ENCODE results near the gene TMEM98. TPM values are rescaled to one million over a fixed set of nuclear protein-coding genes. Genes with fewer than 3 reads are reported as not detected.
"Not testable (repeated sequence)": the region's sequence is repeated elsewhere in the genome, so short reads cannot be mapped to it uniquely, and the experiment has no call there.

The TMEM98 gene
- total RNA-seq, 1 experiment from 2014 or later: 24.3 TPM

DNA sequence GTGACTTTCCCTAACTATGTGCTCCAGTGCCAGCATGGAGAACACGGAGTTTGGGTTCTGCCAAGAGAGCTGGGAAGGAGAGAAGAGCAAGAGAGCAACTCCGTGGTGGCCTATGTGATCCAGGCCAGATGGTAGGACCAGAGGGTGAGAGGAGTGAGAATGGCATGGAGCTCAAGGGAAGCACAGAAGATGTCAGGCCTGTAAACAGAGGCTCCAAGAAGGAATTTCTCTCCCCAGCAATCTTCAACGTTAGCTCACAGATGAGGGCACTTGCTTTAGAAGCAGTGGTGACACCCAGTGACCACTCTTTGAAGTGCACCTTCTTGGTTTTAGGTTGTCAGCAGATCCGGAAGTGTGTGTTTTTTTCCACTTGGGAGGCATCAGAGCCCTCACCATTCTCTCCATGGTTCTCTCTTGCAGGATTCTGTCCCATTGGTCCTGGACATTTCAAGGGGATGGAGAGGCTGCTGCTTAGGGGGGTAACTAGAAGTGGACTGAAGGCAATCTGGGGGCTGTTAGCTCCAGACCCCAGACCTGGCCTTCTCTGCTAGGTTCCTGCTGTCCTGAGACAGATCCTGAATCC, 18.1 kb upstream of the TMEM98 start:
- Histone ChIP-seq H3K4me3 (no peak overlapping the region), H3K9me3 (no peaks in the 10 kb centered on the region), H3K36me3 (no peaks in the 10 kb centered on the region), H3K27me3 (no peaks in the 10 kb centered on the region; the same call in 1 of the 2 replicates)
- peak; percentile 64 for DNase-seq

DNA sequence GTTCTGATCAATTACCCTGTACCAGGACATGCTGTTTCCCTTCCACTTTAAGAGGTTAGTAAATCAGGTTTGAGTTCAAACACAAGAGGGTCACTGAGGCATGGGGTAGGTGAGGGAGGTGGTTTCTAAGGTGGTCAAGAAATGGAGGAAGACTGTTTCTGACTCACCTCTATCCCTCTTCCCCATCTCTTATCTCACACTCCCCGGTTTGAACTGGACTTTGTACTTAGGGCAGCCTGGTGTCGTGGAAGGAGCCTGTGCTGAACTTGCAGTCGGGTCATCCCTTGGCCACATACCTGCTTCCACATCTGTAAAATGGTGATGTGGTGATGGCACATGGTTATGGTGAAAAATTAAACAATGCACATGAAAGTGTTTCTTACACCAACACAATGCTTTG, 17.2 kb upstream of the TMEM98 start:
- H3K27me3 ChIP-seq: no peaks in the 10 kb centered on the region; the same call in 1 of the 2 replicates
- no peaks in the 10 kb centered on the region for H3K36me3 ChIP-seq
- no peak for DNase-seq

DNA sequence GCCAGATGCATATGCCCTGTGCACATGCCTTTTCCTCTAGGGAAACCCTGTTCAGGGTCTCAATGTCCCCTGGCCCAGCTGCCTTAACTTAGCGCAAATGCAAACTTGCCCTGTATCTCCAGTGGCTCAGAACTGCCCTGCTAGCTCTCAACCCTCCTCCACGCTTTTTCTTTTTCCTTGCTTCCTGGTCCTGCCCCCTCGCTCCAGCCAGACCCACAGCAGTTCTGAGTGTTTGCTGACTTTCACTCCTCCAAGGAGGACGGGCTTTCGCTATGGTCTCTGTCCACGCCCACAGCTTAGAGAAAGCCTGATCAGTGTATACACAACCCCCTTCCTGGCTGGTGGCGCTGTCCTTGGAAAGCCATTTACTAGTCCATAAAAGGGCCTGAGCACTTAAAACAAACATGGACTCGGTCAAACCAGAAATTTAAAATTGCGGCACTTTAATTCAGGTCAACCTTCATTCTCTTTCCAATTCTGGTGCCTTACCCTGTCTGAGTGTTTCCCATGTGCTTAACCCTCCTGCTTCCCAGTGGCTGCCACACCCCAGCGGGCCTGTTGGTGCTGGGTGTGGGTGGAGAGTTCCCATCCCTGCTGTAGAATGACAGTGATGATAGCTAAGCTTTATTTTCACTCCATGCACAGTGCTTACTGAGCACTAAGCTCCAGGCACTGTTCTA, 15.6 kb upstream of the TMEM98 start:
- peak; percentile 41 for DNase-seq
- no peak overlapping the region for H3K4me3 ChIP-seq
- no peaks in the 10 kb centered on the region; the same call in 1 of the 2 replicates for H3K27me3 ChIP-seq
- H3K36me3 ChIP-seq: no peaks in the 10 kb centered on the region
- H3K9me3 ChIP-seq: no peaks in the 10 kb centered on the region

More for the DNA sequence above, 17.2 kb upstream of the TMEM98 start:
- H3K4me3 ChIP-seq: no peak overlapping the region
- H3K9me3 ChIP-seq: no peaks in the 10 kb centered on the region

DNA sequence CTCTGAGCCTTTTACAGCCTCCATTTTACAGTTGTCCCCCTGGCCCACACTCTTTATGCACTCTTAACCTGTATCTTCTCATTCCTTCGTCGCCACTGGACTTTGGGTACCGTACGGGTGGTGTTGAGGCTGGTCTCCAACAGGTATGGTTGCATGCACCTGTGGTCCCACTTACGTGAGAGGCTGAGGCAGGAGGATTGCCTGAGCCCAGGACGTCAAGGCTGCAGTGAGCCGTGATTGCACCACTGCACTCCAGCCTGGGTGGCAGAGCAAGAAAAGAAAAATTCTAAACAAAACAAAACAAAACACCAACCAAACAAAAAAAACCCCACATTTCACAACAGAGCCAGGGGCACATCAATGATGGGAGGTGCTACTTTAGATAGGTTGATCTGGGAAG, 14.4 kb upstream of the TMEM98 start:
- Histone ChIP-seq H3K36me3 (no peaks in the 10 kb centered on the region), H3K27me3 (no peaks in the 10 kb centered on the region; the same call in 1 of the 2 replicates), H3K9me3 (no peaks in the 10 kb centered on the region), H3K4me3 (no peak overlapping the region)
- DNase-seq: no peak

DNA sequence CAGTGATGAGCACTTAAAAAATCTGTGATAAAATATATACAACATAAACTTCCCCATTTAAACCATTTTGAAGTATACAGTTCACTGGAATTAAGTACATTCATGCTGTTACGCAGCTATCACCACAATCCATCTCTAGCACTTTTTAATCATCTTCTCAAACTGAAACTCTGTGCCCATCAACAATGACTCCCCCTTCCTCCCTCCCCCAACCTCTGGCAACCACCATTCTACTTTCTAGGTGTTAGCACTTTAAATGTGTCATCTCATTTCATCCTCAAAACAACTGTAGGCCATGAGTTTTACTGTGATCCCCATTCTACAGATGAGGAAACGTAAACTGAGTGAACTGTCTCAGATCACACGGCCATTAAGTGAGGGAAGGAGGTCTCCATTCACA, 13.8 kb upstream of the TMEM98 start:
- Histone ChIP-seq H3K27me3 (no peaks in the 10 kb centered on the region; the same call in 1 of the 2 replicates), H3K36me3 (no peaks in the 10 kb centered on the region), H3K4me3 (no peak overlapping the region), H3K9me3 (no peaks in the 10 kb centered on the region)
- no peak for DNase-seq

DNA sequence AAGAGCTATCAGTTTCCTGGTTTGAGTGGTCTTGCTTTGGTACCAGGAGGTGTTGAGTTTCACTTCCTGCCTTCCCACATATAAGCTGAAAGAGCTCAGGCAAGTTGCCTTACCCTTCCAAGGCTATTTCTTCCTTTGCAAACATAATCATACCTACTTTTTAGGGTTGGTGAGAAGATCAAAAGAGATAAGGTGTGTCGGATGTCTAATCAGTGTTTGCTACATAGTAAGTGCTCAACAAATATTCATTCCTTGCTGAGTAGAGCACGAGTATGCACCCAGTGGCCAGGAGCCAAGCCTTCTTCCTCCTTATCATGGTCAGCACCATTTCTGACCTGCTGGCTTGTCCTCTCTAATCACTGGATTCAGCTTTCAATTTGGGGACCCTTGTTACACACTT, 12.7 kb upstream of the TMEM98 start:
- DNase-seq: no peak
- H3K27me3 ChIP-seq: no peaks in the 10 kb centered on the region; the same call in 1 of the 2 replicates
- no peak overlapping the region for H3K4me3 ChIP-seq
- H3K9me3 ChIP-seq: no peaks in the 10 kb centered on the region
- H3K36me3 ChIP-seq: no peaks in the 10 kb centered on the region

DNA sequence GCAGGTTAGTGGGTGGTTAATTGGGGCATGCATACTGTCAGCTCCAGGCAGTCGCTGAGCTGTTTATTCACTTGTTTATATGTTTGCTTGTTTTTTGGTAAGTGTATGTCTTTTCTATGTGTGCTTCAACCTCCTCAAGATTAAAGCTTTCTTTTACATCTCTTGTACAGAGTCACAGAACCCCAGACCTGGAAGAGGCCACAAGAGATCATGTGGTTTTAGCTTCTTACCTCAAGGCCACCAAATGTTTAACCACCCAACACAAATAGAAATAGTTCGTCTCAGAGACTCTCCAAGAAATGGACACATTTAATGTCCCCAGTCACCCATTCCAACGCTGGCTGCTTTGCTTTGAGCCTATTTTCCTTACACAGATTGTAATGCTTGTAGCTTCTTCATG, 11.8 kb upstream of the TMEM98 start:
- no peaks in the 10 kb centered on the region for H3K36me3 ChIP-seq
- H3K9me3 ChIP-seq: no peaks in the 10 kb centered on the region
- H3K4me3 ChIP-seq: no peak overlapping the region
- no peaks in the 10 kb centered on the region for H3K27me3 ChIP-seq
- DNase-seq: no peak

DNA sequence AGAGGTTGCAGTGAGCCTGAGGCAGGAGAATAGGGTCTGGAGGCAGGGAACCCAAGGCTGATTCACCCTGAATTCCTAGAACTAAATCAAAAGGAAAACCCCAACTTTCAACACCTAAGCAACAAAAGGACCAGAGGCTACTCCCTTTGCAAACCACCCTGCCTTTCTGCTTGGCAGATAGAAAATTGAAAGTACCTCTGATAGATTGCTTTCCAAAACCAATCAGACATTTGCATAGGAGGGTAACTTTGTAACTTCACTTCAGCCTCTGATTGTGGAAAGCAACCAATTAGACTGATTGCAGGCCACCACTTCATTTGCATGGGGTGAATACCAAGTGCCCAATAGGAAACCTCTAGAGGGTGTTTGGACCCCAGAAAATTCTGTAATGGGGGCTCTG, 10.9 kb upstream of the TMEM98 start:
- no peak overlapping the region for H3K4me3 ChIP-seq
- H3K9me3 ChIP-seq: no peaks in the 10 kb centered on the region
- H3K27me3 ChIP-seq: no peaks in the 10 kb centered on the region
- H3K36me3 ChIP-seq: no peaks in the 10 kb centered on the region
- DNase-seq: no peak

DNA sequence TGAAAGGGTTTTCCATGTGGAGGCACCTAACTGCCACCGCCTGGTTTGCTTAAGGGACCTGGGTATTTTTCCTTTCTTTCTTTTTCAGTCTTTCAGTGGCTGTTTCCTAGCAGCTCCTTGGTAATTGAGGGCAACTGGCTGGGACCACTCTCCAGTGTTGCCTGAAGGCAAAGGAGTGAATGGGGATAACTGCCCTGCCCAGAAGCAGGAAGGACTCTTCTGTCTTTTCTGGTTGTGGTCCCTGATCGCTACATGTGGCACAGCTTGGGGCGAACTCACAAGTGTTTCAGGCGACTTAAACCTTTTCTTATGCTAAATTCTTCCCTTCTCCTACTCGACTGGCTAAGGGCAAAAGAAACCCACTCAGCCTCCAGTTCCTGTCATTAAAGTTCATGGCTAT, 10.1 kb upstream of the TMEM98 start:
- no peak for DNase-seq
- H3K9me3 ChIP-seq: no peaks in the 10 kb centered on the region
- H3K36me3 ChIP-seq: no peaks in the 10 kb centered on the region
- H3K4me3 ChIP-seq: no peak overlapping the region
- no peaks in the 10 kb centered on the region for H3K27me3 ChIP-seq

DNA sequence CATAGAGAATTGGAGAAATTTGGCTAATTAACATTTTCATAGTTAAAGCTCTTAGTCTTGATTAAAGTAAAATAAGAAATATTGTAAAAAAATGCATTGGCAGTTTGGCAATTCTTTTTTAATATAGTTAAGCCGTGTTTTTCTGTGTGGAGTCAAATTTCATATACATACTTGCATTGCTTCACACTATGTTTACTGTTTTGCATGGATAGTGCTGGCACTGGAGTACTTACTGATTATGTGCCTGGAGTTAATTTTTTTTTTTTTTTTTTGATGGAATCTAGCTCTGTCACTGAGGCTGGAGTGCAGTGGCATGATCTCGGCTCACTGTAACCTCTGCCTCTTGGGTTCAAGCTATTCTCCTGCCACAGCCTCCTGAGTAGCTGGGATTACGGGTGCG, 8.1 kb upstream of the TMEM98 start:
- H3K9me3 ChIP-seq, DNase-seq, H3K4me3 ChIP-seq, H3K36me3 ChIP-seq, H3K27me3 ChIP-seq: not testable (repeated sequence)

DNA sequence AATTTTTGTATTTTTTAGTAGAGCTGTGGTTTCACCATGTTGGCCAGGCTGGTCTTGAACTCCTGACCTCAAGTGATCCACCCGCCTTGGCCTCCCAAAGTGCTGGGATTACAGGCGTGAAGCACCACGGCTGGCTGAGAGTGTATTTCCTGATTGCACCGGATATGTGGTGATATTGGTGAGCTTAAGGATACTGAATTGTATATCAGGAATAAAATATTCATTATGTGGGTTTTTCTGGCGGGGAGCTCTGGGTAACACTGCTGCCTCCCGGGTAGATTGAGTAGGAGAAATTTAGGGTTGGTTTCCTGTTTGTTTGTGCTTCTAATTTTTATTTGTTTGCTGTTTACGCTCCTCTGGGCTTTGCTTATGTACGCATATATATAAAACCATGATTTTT, 7.7 kb upstream of the TMEM98 start:
- no peak for DNase-seq

DNA sequence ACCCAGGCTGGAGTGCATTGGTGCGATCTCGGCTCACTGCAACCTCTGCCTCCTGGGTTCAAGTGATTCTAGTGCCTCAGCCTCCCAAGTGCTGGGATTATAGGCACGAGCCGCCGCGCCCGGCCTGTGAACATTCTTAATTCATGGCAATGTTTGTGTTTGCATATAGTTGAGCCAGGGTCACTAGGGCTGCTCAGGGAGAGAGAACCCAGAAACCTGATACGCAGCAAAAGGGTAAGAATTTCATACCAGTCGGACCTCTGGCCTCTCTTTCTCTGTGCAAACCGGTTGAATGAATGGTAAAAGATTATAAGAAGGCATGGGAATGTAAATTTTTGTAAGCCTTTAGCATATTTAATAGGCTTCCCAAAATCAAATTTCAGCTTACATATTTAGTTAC, 6.9 kb upstream of the TMEM98 start:
- no peak overlapping the region for H3K4me3 ChIP-seq
- DNase-seq: no peak
- no peaks in the 10 kb centered on the region for H3K36me3 ChIP-seq
- no peaks in the 10 kb centered on the region for H3K9me3 ChIP-seq
- H3K27me3 ChIP-seq: no peaks in the 10 kb centered on the region

More for the DNA sequence above, 7.7 kb upstream of the TMEM98 start:
- Histone ChIP-seq H3K27me3 (no peaks in the 10 kb centered on the region), H3K9me3 (no peaks in the 10 kb centered on the region), H3K36me3 (no peaks in the 10 kb centered on the region), H3K4me3 (no peak overlapping the region)

DNA sequence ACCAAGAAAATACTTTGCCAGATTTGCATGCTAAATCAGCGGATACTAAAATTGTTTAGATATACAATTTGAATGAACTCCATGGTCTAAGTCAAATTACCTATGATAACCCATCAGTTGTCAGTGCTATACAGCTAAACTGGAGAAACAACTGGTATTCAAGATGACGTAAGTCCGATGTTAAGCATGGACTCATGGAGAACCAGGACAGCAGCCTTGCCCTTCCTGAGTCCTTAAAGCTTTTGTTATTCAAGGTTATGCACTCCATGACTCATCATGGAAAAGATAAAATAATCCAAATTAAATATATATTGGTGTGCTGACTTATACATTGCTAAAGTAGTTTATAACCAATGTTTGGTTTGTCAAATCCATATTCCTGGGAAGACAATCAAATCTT, 4.0 kb upstream of the TMEM98 start:
- H3K4me3 ChIP-seq, H3K27me3 ChIP-seq, H3K36me3 ChIP-seq, H3K9me3 ChIP-seq: not testable (repeated sequence)
- DNase-seq: peak; percentile 23

DNA sequence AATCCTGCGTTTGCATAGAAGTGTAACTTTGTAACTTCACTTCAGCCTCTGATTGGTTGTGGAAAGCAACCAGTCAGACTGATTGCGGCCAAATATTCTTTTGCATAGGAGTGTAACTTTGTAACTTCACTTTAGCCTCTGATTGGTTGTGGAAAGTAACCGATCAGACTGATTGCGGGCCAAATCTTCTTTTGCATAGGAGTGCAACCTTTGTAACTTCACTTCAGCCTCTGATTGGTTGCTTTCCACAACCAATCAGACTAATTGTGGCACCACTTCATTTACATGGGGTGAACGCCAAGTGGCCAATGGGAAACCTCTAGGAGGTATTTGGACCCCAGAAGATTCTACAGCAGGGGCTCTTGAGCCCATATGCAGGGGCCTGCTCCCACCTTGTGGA, 1.8 kb upstream of the TMEM98 start:
- Histone ChIP-seq H3K4me3 (no peak overlapping the region), H3K36me3 (no peaks in the 10 kb centered on the region), H3K9me3 (no peaks in the 10 kb centered on the region), H3K27me3 (peaks cover 7% of the 10 kb centered on the region; the same call in 1 of the 2 replicates)
- DNase-seq: no peak

DNA sequence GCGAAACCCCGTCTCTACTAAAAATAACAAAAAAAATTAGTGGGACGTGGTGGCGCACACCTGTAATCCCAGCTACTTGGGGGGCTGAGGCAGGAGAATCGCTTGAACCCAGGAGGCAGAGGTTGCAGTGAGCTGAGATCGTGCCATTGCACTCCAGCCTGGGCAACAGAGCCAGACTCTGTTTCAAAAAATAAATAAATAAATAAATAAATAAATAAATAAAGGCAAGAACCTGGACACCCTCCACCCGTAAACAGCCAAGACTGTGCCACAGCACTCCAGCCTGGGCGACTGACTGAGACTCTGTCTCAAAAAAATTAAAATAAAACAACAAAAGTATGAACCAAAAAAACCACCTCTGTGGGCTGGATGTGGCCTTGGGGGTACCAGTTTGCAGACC, 1.2 kb upstream of the TMEM98 start:
- H3K9me3 ChIP-seq, H3K27me3 ChIP-seq, DNase-seq, H3K36me3 ChIP-seq, H3K4me3 ChIP-seq: not testable (repeated sequence)

DNA sequence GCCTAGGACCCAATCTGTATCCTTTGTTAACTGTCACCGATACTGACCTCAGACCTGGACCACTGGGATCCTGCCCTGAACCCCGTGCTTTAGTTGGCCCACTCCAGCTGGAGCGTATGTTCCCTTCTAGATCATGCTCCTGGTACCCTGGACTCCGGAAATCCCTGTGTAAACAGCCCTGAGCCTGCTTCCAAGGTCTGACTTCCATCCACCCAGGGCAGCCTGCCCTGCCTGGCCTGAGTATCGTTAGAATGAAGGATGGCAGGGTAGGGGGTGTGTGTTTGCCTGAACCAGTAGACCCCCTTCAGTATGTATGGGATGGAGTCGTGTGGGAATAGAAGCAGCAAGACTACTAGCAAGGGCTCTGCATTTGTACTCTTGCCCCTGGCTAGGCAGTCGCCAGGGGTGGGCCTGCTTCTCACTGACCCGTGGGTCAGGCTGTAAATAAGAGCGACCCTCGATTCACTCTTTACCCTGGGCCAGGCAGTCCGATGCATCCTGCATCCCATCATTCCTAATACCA, 691 bp upstream of the TMEM98 start:
- Histone ChIP-seq H3K4me3 (peak overlapping the region; percentile 38), H3K9me3 (no peaks in the 10 kb centered on the region), H3K36me3 (no peaks in the 10 kb centered on the region), H3K27me3 (peaks cover 7% of the 10 kb centered on the region; the same call in 1 of the 2 replicates)
- peak; percentile 6 for DNase-seq

DNA sequence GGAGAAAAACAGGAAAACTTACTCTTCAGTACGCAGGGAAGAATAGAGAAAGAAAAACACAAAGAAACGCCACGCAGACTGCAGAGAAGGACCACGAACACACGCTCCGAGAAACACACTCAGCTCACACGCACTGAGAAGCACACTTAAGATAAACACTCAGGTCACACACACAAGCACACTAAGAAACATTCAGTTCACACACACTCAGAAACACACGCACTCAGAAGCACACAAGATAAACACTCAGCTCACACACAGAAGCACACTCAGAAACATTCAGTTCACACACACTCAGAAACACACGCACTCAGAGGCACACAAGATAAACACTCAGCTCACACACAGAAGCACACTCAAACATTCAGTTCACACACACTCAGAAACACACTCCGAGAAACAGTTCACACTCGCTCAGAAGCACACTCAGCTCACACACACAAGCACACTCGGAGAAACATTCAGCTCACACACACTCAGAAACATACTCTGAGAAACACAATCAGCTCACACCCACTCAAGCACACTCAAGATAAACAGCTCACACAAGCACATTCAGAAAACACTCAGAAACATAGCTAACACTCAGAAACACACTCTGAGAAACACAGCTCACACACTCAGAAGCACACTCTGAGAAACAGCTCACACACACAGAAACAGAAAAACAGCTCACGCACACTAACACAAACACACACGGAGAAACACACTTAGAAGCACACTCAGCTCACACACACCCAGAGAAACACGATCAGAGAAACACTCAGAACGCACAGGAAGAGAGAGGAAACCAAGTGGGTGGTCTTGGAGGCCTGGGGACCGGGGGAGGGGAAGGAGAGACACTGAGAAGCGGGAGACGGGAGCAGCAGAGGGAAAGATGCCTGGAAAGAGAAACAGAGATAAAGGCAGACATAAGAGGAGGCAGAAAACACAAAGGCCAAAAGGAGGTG, 908 bp downstream of the TMEM98 start:
- Histone ChIP-seq H3K4me3 (peak overlapping the region; percentile 48), H3K9me3 (no peaks in the 10 kb centered on the region), H3K36me3 (no peaks in the 10 kb centered on the region), H3K27me3 (peaks cover 7% of the 10 kb centered on the region; the same call in 1 of the 2 replicates)
- no peak for DNase-seq
